OCI-LY7 (cell line): ENCODE results near the gene FOXP1. TPM values are rescaled to one million over a fixed set of nuclear protein-coding genes. Genes with fewer than 3 reads are reported as not detected.

Experiments used
- BruUV-seq: library from RNA; stranded (reverse); fragments of 400-500 nt; replicated peaks from 2 replicates; lab custom pipeline; 2021; lab: Mats Ljungman, UMichigan
- CTCF ChIA-PET: fragments of 300-600 bp; sonication (Branson Sonifier 250); formaldehyde crosslinking; loops from one replicate; lab custom pipeline; 2022; ENCODE audit warnings: antibody characterized with exemption; ENCODE audit not compliant: unreplicated experiment; lab: Charles Lee
- POLR2A ChIA-PET: fragments of 300-600 bp; sonication (Branson Sonifier 250); formaldehyde crosslinking; loops from one replicate; lab custom pipeline; 2022; ENCODE audit warnings: antibody characterized with exemption; lab: Charles Lee
- DNase-seq: peaks from one replicate; pipeline ENCODE4 v3.0.0-alpha.2; 2015; ENCODE audit warnings: low spot score
- H2AFZ ChIP-seq: fragments of 200-600 bp; sonication (generic), shearing (Covaris generic); 2 replicates; pipeline ENCODE4 v1.6.1; 2014; ENCODE audit warnings: mild to moderate bottlenecking, antibody characterized with exemption, low read length, moderate library complexity
- H3K27ac ChIP-seq: fragments of 200-600 bp; sonication (generic); 2 replicates; pipeline ENCODE4 v1.5.1; 2014; ENCODE audit warnings: mixed run types, low read depth, mild to moderate bottlenecking, moderate library complexity, low read length, inconsistent platforms; ENCODE audit not compliant: poor library complexity, severe bottlenecking
- H3K36me3 ChIP-seq: fragments of 200-600 bp; sonication (generic); 2 replicates; pipeline ENCODE4 v1.6.1; 2014; ENCODE audit warnings: mild to moderate bottlenecking, antibody characterized with exemption, low read length, moderate library complexity, mixed read lengths; ENCODE audit not compliant: insufficient read depth
- H3K4me1 ChIP-seq: fragments of 200-600 bp; sonication (generic); 2 replicates; pipeline ENCODE4 v1.5.1; 2014; ENCODE audit warnings: mild to moderate bottlenecking, low read length; ENCODE audit not compliant: insufficient read depth, poor library complexity, severe bottlenecking
- H3K4me2 ChIP-seq: fragments of 200-600 bp; sonication (generic); 2 replicates; pipeline ENCODE4 v1.6.1; 2014; ENCODE audit warnings: mild to moderate bottlenecking, low read length
- H3K4me3 ChIP-seq: fragments of 200-600 bp; sonication (generic); 2 replicates; pipeline ENCODE4 v1.5.1; 2014; ENCODE audit warnings: mild to moderate bottlenecking, low read depth, low read length; ENCODE audit not compliant: poor library complexity, severe bottlenecking
- H3K79me2 ChIP-seq: fragments of 200-600 bp; sonication (generic); 2 replicates; pipeline ENCODE4 v1.6.1; 2016; ENCODE audit warnings: low read depth, mild to moderate bottlenecking, low read length, moderate library complexity, mixed read lengths; ENCODE audit not compliant: insufficient read depth
- H3K9me2 ChIP-seq: fragments of 200-600 bp; sonication (generic); 2 replicates; pipeline ENCODE4 v1.6.1; 2016; ENCODE audit warnings: mild to moderate bottlenecking, low read length, mixed read lengths; ENCODE audit not compliant: insufficient read depth
- H3K9me3 ChIP-seq: fragments of 200-600 bp; sonication (generic); 2 replicates; pipeline ENCODE4 v1.6.1; 2014; ENCODE audit warnings: mild to moderate bottlenecking, mixed run types, low read length, mixed read lengths
- H4K20me1 ChIP-seq: fragments of 200-600 bp; sonication (generic); 2 replicates; pipeline ENCODE4 v1.6.1; 2014; ENCODE audit warnings: mild to moderate bottlenecking, antibody characterized with exemption, low read length, moderate library complexity, mixed read lengths; ENCODE audit not compliant: insufficient read depth
- CTCF ChIP-seq: fragments of 200-600 bp; sonication (generic); conservative IDR thresholded peaks from 2 replicates; pipeline ENCODE4 v1.5.1; 2014; ENCODE audit warnings: mild to moderate bottlenecking, antibody characterized with exemption, low read length, moderate library complexity, mixed read lengths
- EZH2phosphoT487 ChIP-seq: fragments of 200-600 bp; sonication (generic); IDR thresholded peaks from 2 replicates; pipeline ENCODE4 v1.6.1; 2018; ENCODE audit warnings: low read depth, borderline replicate concordance, mild to moderate bottlenecking, mixed run types, antibody characterized with exemption, low read length, moderate library complexity, mixed read lengths
- intact Hi-C: fragments of 100-400 bp; cut with micrococcal nuclease; formaldehyde crosslinking; loops from one replicate; pipeline ENCODE4 v1.10.0; 2022; ENCODE audit not compliant: unreplicated experiment
- total RNA-seq, 2 experiments: library from RNA; depleted of rRNA in 1 of 2; stranded (reverse); fragments of >200 nt in 1 of 2; shearing (Covaris generic) in 1 of 2; gene quantifications; 2 replicates each; pipeline ENCODE4 v1.2.3, GENCODE V29; 2014 to 2022

FOXP1 gene
- total RNA-seq, 2 experiments from 2014 or later: 87.3 to 151 TPM

GRCh38 chr3:71022551-71023335, 560.8 kb downstream of the FOXP1 start:
- intact Hi-C loops: no loop called here
- Histone ChIP-seq H3K79me2 (no peaks in the 10 kb centered on the region), H3K4me3 (no peak overlapping the region), H3K4me2 (no peak overlapping the region), H3K36me3 (peaks cover under 1% of the 10 kb centered on the region; the same call in 1 of the 2 replicates), H2AFZ (no peak overlapping the region), H3K9me3 (no peaks in the 10 kb centered on the region), H3K4me1 (no peaks in the 10 kb centered on the region), H4K20me1 (0 out of 2 replicates have a peak, but pooled peaks cover 3% of the 10 kb centered on the region), H3K9me2 (no peaks in the 10 kb centered on the region), H3K27ac (no peak overlapping the region)
- ChIA-PET CTCF (interaction anchor here (1.0 kb wide), 1 partner anchor 14 kb away, joined by 3 read pairs; no protein-coding TSS in a partner anchor), POLR2A (interaction anchor here (0.7 to 1.5 kb wide), 5 partner anchors 13 to 38 kb away, joined by 3 to 7 read pairs (median 5); no protein-coding TSS in a partner anchor)
- no TSS peak for BruUV-seq
- TF ChIP-seq CTCF (peak; percentile 50), EZH2phosphoT487 (no peak)
- DNase-seq: no peak

- no peak overlapping the region for H3K27ac ChIP-seq
- no peak overlapping the region for H3K4me3 ChIP-seq
- no TSS peak for BruUV-seq
- no peaks in the 10 kb centered on the region for H3K4me1 ChIP-seq
- no peaks in the 10 kb centered on the region for H3K9me2 ChIP-seq
- intact Hi-C loops: no loop called here
- H3K9me3 ChIP-seq: no peaks in the 10 kb centered on the region
- ChIA-PET POLR2A (interaction anchor here (1.3 kb wide), 1 partner anchor 34 kb away, joined by 3 read pairs; no protein-coding TSS in a partner anchor), CTCF (no interaction called here)
- peaks cover 15% of the 10 kb centered on the region for H3K36me3 ChIP-seq
- no peaks in the 10 kb centered on the region for H3K79me2 ChIP-seq
- TF ChIP-seq CTCF (no peak), EZH2phosphoT487 (no peak)
- H4K20me1 ChIP-seq: 0 out of 2 replicates have a peak, but pooled peaks cover 5% of the 10 kb centered on the region
- H3K4me2 ChIP-seq: no peak overlapping the region
- H2AFZ ChIP-seq: no peak overlapping the region
- DNase-seq: no peak
These were observed 564.7 kb downstream of the FOXP1 start for GRCh38 chr3:71018799-71019198.
